ENCODE data around the gene VCX3B.
"Not testable (repeated sequence)": the region's sequence is repeated elsewhere in the genome, so short reads cannot be mapped to it uniquely, and the experiment has no call there.

VCX3B gene

DNA sequence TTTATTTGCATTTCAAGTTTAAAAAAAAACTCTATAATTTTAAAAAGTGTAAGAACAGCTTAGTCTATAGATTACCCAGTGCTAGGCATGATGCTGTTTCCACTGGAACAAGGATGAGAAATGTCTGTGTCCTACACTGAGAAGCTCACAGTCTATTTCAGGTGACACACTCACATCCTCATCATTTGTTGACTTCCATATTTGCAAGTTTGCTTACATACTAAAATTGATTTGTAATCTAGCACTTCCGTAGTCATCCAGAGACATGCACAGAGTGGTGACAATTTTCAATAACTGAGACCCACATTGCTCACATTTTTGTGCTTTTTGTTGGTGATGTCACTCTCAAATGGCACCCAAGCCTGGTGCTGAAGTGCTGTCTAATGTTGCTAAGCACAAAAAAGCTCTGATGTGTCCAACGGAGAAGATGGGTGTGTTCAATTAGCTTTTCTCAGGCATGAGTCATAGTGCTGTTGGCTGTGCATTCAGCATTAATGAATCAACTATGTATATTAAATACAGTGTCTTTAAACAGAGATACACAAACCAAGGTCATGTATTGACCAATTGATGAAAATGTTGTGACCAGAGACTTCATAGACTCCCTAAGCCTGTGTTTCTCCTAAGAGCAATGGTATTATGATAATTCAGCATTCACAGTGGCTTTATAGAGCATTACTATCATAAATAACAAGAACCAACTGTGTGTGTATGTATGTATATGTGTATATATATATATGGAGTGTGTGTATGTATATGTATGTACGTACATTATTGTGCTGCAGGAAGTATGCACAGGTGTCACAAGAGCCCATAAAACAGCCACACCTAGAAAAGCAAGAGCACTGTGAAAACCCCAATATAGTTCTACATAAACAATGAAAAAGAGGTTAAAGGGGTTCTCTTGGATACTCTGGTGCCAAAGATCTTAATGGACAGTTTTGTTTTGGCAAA lies 31.2 kb upstream of the VCX3B start:
- TF ChIP-seq SP1 (IDR thresholded peaks at IDR 0.05) (no peak), ELF4 (IDR thresholded peaks at IDR 0.05) (no peak), TARDBP (IDR thresholded peaks at IDR 0.05) (no peak), FOXK2 (IDR thresholded peaks at IDR 0.05) (no peak), BHLHE40 (IDR thresholded peaks at IDR 0.05; ENCODE audit: borderline replicate concordance) (no peak), ZNF384 (IDR thresholded peaks at IDR 0.05) (no peak), FOXM1 (IDR thresholded peaks at IDR 0.05; ENCODE audit: borderline replicate concordance) (no peak), FOXA1 (IDR thresholded peaks at IDR 0.05) (no peak), HDGF (IDR thresholded peaks at IDR 0.05; ENCODE audit: borderline replicate concordance) (no peak), CTBP1 (IDR thresholded peaks at IDR 0.05; ENCODE audit: borderline replicate concordance) (no peak), L3MBTL2 (conservative IDR thresholded peaks at IDR 0.05) (no peak), LEF1 (IDR thresholded peaks at IDR 0.05; ENCODE audit: borderline replicate concordance) (no peak)
- TF ChIP-seq, protein P1, sequence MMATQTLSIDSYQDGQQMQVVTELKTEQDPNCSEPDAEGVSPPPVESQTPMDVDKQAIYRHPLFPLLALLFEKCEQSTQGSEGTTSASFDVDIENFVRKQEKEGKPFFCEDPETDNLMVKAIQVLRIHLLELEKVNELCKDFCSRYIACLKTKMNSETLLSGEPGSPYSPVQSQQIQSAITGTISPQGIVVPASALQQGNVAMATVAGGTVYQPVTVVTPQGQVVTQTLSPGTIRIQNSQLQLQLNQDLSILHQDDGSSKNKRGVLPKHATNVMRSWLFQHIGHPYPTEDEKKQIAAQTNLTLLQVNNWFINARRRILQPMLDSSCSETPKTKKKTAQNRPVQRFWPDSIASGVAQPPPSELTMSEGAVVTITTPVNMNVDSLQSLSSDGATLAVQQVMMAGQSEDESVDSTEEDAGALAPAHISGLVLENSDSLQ (IDR thresholded peaks at IDR 0.05) = no peak
- CTCF ChIA-PET = no interaction called here
- no peak for DNase-seq (ENCODE audit: extremely low spot score)
- POLR2A ChIA-PET = no interaction called here

DNA sequence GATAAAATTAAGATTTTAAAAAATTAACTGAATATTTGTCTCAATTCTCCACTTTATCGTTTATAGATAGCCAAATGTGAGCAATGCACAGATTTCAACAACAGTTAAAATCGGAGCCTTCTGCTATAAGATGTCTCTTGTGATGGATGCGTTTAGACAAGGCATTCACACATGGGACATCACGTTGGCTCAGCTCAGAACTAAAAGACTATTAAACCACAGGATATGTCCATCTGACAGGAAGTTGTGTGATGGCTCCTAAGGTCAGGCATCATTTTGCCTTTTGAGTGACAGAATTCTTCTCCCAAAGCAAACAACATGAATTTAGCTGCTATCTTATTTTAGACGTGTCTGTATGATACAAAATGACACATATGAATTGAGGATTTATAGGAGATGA lies 17.3 kb upstream of the VCX3B start:
- CTCF ChIA-PET = no interaction called here
- POLR2A ChIA-PET = no interaction called here
- no peak for TF ChIP-seq SP1 (IDR thresholded peaks at IDR 0.05)
- TF ChIP-seq HDGF (IDR thresholded peaks at IDR 0.05; ENCODE audit: borderline replicate concordance) = no peak
- TF ChIP-seq FOXM1 (IDR thresholded peaks at IDR 0.05; ENCODE audit: borderline replicate concordance) = no peak
- no peak for TF ChIP-seq L3MBTL2 (conservative IDR thresholded peaks at IDR 0.05)
- TF ChIP-seq ZNF384 (IDR thresholded peaks at IDR 0.05) = no peak
- TF ChIP-seq, protein P1 (IDR thresholded peaks at IDR 0.05) = no peak
- TF ChIP-seq NFRKB (IDR thresholded peaks at IDR 0.05) = no peak
- TF ChIP-seq ARNT (IDR thresholded peaks at IDR 0.05) = no peak
- no peak for TF ChIP-seq FOXA1 (IDR thresholded peaks at IDR 0.05)
- TF ChIP-seq TARDBP (IDR thresholded peaks at IDR 0.05) = no peak
- no peak for TF ChIP-seq CTBP1 (IDR thresholded peaks at IDR 0.05; ENCODE audit: borderline replicate concordance)
- TF ChIP-seq FOXK2 (IDR thresholded peaks at IDR 0.05) = no peak
- no peak for TF ChIP-seq ELF4 (IDR thresholded peaks at IDR 0.05)
- no peak for TF ChIP-seq LEF1 (IDR thresholded peaks at IDR 0.05; ENCODE audit: borderline replicate concordance)
- TF ChIP-seq SUZ12 (IDR thresholded peaks at IDR 0.05) = no peak
- no peak for TF ChIP-seq BHLHE40 (IDR thresholded peaks at IDR 0.05; ENCODE audit: borderline replicate concordance)
- no peak for DNase-seq (ENCODE audit: extremely low spot score)

DNA sequence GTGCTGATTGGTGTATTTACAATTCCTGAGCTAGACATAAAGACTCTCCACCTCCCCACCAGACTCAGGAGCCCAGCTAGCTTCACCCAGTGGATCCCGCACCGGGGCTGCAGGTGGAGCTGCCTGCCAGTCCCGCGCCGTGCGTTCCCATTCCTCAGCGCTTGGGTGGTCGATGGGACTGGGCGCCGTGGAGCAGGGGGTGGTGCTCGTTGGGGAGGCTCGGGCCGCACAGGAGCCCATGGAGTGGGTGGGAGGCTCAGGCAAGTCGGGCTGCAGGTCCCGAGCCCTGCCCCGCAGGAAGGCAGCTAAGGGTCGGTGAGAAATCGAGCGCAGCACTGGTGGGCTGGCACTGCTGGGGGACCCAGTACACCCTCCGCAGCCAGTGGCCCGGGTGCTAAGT lies 12.3 kb upstream of the VCX3B start:
- POLR2A ChIA-PET, CTCF ChIA-PET: not testable (repeated sequence)

DNA sequence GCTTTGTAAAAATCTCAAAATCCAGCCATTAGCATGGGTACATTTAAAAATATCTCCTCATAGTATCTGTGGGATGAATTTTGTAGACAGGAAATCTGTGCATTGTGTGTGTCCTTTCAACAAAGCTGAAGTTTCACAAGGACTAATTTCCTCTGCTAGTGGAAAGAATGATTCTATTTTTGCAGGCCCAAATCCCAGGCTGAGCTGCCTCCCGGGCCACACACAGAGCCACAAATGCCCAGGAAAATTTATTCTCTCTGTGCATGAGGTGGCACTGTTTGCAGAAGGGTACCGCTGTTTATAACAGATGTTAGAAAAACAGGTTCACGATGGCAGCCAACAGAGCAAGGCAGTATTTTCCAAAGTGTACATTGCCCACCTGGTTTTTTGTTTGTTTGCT lies 11.0 kb upstream of the VCX3B start:
- DNase-seq (ENCODE audit: extremely low spot score) = no peak
- no peak for TF ChIP-seq BHLHE40 (IDR thresholded peaks at IDR 0.05; ENCODE audit: borderline replicate concordance)
- TF ChIP-seq, protein P1 (IDR thresholded peaks at IDR 0.05) = no peak
- TF ChIP-seq ZNF384 (IDR thresholded peaks at IDR 0.05) = no peak
- POLR2A ChIA-PET = no interaction called here
- CTCF ChIA-PET = no interaction called here

More for the DNA sequence above, 12.3 kb upstream of the VCX3B start:
- not testable (repeated sequence) for DNase-seq (ENCODE audit: extremely low spot score)

DNA sequence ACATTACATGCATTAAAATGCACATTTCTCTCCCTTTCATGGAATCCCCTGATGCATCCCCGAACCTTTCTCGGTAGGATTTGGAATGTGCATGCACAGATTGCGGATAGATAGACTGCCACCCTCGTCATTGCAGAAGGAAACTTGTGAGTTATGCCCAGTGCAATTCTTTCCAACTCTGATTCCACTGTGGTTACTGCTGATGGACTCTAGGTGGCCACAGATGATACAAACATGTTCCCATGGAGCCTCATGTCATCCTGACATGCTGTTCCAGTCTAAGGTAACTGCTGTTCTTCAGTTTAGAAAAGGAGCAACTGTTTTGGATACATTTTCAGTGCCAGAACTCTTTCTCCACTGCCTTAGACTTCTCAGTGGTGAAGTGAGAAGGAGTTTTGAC lies 9.1 kb upstream of the VCX3B start:
- no peak for TF ChIP-seq ELF4 (IDR thresholded peaks at IDR 0.05)
- TF ChIP-seq LEF1 (IDR thresholded peaks at IDR 0.05; ENCODE audit: borderline replicate concordance) = no peak
- no peak for TF ChIP-seq ZNF384 (IDR thresholded peaks at IDR 0.05)
- TF ChIP-seq FOXA1 (IDR thresholded peaks at IDR 0.05) = no peak
- TF ChIP-seq FOXM1 (IDR thresholded peaks at IDR 0.05; ENCODE audit: borderline replicate concordance) = no peak
- TF ChIP-seq, protein P1 (IDR thresholded peaks at IDR 0.05) = no peak
- POLR2A ChIA-PET = no interaction called here
- CTCF ChIA-PET = no interaction called here
- DNase-seq (ENCODE audit: extremely low spot score) = no peak

DNA sequence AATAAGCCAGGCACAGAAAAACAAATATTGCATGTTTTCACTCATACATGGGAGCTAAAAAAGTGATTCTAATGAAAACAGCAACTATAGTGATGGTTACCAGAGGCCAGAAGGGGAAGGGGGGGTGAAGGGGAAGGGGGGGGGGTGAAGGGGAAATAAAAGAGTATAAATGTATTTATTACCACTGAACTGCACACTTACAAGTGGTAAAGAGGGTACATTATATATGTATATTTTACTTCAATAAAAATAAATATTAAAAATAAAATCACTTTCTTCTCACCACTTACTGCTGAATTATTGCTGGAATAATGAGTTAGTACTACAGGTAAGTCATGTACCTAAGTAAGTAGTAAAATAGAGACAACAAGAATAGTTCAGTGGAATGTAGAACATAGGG lies 2.1 kb upstream of the VCX3B start:
- TF ChIP-seq SP1 (IDR thresholded peaks at IDR 0.05) (no peak), ELF4 (IDR thresholded peaks at IDR 0.05) (no peak), BHLHE40 (IDR thresholded peaks at IDR 0.05; ENCODE audit: borderline replicate concordance) (no peak), CTBP1 (IDR thresholded peaks at IDR 0.05; ENCODE audit: borderline replicate concordance) (no peak), SUZ12 (IDR thresholded peaks at IDR 0.05) (no peak), LEF1 (IDR thresholded peaks at IDR 0.05; ENCODE audit: borderline replicate concordance) (no peak), ZNF384 (IDR thresholded peaks at IDR 0.05) (no peak), ARNT (IDR thresholded peaks at IDR 0.05) (no peak), L3MBTL2 (conservative IDR thresholded peaks at IDR 0.05) (no peak), HDGF (IDR thresholded peaks at IDR 0.05; ENCODE audit: borderline replicate concordance) (no peak), TARDBP (IDR thresholded peaks at IDR 0.05) (no peak), FOXK2 (IDR thresholded peaks at IDR 0.05) (no peak), FOXA1 (IDR thresholded peaks at IDR 0.05) (no peak)
- TF ChIP-seq, protein P1 (IDR thresholded peaks at IDR 0.05) = no peak
- DNase-seq (ENCODE audit: extremely low spot score) = no peak
- ChIA-PET POLR2A (no interaction called here), CTCF (no interaction called here)
